NCI-H460 (cell line): ENCODE measurements around the gene BICD1. TPM values are rescaled to one million over a fixed set of nuclear protein-coding genes. Genes with fewer than 3 reads are reported as not detected.

Source experiments
- DNase-seq: peaks from one replicate; pipeline ENCODE4 v3.0.0-alpha.2; 2016; ENCODE audit warnings: low read depth; ENCODE audit errors: extremely low read depth
- total RNA-seq: library from RNA; depleted of rRNA; stranded (reverse); fragments of >200 nt; shearing (Covaris generic); gene quantifications from 2 replicates; pipeline ENCODE4 v1.2.3, GENCODE V29; 2014

Gene BICD1
- total RNA-seq, 1 experiment from 2014 or later, result 7.2 TPM

DNA sequence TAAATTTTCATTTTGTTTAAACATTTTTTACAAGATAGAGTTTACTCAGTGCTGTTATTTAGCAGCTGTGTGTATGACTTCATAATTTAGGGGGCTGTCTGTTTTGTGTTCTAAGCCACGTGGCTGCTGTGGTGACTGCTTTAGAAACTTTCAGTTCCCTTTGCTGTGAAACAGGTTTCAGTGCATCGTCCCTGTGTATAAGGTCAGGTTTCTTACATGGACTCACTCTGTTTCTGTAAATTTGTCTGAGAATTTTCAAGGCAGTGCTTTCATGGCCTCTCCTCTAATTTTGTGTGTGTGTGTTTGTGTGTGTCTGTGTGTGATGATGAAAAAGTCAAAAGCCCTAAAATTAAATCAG, 32.4 kb downstream of the BICD1 start:
- DNase-seq, result no peak

DNA sequence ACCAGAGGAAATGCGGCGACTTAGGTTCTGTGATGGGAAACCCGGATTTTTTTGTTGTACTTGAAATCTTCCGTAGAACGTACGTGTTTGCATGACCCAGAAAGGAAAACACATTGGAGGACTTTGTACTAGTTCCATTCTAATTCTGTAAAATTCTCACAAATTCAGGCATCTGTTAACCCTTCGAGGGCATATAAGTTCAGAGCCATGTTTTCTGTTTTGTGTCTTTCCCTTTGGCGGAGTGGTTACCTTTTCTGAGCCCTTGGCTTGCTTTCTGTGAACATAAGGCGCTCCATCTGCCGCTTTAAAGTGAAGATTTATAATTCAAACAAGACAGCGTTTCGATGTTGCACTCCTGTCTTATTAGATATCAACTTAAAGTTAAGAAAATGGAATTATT, 34.2 kb downstream of the BICD1 start:
- DNase-seq, result no peak

DNA sequence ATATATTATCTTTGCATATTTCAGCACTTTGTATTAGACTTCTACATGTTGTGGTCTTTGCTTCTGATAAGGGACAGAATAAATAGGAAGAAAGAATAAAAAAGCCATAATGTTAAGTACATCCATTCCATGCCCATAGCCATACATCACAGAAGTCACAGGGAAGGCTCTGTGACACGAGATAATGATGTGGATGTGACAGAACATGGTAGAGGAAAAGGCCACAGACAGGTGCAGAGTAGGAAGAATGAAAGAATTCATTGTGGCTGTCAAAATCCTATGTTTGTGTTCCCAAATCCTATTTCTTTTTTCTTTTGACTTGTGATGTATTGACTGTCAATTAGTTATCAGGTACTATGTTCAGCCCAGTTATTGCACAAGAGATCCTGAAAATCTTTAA, 38.4 kb downstream of the BICD1 start:
- DNase-seq, result no peak

DNA sequence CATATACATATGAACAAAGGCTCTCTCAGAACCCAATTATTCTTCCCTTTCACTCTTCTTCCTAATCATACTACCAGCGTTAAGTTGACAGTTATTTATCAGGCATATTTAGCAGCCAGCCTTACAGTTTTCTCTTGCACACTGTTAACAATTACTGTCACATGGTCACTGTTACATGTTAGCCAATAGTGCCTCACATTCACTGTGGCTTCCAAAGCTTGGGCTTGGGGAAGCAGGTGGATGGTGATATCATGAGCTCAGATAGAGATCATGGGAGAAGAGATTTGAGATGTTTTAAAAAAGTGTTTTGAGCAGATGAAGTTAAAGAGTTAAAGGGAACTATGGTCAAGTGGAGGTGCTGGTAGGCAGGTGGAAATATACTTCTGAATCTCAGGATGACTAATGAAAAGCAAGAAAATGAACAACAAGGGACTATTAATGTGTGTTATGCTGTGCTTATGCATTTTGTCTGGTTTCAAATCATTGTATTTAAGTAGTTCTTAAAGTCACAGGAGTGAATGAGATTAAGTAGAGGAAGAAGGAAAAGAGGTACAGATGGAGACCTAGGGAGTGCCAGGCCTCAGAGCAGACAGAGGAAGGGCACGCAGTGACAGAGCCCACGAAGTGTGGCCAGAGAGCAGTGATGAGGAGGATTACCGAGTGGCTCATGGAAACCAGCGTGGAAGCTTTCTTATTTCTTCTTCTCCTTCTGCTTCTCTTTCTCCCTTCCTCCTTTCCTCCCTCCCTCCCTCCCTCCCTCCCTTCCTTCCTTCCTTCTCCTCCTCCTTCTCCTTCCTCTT, 39.6 kb downstream of the BICD1 start:
- no peak for DNase-seq

DNA sequence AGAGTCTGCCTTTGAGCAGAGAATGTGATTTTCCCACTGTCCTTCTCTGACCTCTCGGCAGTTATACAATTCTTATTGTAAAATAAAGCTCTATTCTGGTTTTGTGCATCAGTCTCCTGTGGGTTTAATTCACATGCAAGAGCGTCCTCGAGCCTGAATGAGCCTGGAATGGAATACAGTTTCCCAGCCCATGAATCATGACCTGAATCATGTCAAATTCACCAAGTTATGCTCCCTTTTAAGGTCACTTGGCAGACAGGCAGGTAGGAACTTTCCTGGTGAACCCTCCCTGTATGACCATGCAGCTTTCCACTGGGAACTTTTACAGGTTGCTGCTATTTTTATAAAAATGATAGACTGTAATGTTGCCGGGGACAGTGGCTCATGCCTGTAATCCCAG, 41.7 kb downstream of the BICD1 start:
- no peak for DNase-seq

DNA sequence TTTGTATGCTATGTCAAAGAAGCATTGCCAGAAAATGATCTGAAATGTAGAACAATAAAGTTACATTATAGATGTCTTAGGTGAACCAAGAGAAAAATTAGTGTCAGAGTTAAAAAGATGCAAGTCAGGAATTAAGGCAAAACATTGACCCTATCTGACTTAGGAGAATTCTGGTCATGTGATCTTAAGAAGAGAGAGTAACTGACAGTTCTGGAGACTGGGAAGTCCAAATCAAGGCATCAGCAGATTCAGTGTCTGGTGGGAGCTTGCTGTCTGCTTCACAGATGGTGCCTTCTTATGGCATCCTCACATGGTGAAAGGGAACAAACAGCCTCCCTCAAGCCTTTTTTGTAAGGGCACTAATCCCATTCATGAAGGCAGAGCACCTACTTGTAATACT, 42.8 kb downstream of the BICD1 start:
- no peak for DNase-seq

DNA sequence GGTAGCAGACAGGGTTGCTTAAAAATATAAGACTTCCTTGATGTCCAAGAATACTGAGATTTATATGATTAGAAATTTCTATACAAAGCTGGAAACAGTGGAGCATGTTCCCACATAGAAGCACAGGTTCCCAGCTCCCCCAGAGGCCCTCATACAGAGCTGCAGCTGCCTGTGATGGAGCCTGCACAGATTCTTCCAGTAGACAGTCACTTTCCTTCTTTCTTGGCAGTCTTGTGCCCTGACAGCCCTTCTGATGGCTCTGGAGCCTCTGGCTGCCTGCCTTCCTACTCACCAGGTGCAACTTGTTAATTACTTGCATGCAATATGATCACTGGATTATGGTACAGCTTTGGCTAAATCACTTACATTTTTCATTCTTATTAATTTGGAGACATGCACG, 44.4 kb downstream of the BICD1 start:
- no peak for DNase-seq

DNA sequence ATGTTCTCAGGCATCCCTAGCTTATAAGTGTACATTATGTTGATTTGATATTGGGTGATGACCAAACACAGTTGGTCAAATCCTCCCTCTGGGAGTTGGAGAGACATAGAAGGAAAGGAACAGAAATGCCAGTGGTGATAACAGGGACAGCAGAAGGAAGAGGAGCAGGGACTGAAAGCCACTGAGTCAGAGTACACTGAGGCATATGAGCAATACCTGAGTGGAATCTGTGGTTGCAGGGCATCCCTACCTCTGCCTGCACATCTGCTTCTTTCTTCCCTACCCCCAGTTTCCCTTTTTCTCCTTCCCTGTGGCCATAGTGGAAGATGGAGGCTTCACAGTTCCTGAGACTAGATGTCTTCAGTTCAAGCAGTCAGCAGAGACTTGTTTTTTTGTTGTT, 44.9 kb downstream of the BICD1 start:
- DNase-seq, result no peak

DNA sequence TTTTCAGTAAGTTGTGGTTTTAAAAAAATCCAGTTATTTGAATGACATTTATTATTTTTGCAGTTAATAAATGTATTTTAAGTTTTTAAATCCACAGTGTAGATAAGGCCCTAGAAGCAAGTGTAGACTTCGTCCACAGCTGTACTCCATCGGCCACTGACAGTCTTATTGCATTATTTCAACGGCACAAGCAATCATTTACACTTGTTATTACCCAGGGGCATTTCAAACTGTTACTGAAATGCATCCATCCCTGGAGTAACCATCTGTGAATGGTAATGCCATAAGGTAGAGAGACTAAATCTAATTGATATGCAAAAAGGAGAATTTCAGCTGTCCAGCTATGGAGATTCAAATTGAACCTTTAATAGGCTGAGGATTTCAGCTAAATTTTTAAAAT, 48.4 kb downstream of the BICD1 start:
- DNase-seq, result no peak

DNA sequence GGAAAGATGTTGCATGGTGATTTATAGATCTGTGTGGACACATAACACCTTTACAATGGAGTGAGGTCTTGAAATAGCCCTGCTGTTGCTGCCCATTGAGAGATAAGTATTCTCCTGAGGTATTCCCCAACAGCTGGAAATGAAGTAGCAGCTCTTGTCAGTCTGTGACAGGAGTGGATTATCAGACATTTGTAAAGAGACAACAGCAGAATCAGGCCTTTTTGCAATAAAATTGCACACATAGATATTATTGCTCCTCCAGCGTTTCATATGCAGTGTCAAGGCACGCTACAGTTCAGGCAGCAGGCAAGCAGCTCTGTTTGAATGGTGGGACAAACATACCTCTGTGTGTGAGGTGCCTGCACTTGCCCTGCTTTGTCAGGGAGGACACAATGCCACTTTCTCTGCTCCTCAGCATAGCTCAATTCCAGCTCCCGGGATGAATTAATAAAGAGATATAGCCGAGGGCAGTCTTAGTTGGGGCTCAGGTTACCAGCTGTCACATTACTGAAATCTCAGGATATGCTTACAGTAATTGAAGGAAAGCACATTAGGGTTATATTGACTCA, 49.4 kb downstream of the BICD1 start:
- no peak for DNase-seq

DNA sequence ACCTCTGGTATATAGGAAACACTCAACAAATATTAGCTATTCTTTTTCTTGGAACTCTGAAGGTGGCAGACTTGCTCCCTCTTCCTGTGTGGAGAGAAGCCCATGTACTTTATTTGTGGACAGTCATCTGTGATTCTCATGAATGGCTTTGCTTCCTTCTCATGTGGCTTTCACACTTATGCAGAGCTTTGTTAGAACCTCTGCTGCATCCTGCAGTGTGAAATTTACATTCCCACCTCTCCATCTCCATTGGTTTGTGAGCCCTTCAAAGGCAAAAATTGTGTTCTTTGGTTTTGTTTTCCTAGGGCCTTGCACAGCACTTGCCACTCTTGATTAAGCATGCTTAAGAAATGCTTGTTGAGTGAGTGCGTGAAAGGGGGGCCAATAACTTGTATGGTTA, 51.9 kb downstream of the BICD1 start:
- no peak for DNase-seq

DNA sequence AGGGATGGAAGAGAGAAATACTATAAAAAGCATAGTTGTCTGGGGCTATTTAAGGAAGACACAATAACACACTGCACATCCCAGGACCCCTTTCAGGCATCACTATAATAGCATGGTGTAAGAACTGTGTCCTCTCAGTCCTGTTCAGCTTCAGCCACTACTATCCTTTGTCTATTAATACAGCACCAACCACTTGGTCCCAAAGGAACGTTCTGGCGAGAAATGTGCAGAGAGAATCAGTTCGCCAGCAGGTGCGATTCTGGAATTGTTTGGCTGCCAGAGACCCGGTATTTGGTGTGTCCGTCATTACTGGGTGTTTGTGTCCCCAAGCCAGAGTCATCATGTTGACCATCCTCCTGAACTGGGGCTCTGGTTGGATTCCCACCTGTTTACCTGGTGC, 52.7 kb downstream of the BICD1 start:
- DNase-seq, result no peak

DNA sequence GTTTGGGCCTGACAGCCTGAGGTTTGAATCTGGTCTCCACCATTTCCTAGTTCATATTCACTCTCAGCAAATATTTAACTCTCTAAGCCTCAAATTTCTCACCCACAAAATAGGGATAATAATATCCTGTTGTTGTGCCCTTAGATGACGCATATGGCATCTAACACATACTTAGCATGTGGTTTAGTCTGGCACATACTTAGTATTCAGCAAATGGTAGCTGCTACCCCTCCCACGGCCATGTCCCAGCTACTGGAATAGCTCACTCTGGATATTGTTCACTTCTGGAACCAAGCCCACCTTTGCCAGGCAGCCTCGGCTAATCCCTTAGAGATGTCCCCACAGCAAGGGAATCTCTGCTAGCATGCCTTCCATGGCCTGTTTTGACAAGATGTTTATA, 53.3 kb downstream of the BICD1 start:
- DNase-seq, result peak; percentile 26

DNA sequence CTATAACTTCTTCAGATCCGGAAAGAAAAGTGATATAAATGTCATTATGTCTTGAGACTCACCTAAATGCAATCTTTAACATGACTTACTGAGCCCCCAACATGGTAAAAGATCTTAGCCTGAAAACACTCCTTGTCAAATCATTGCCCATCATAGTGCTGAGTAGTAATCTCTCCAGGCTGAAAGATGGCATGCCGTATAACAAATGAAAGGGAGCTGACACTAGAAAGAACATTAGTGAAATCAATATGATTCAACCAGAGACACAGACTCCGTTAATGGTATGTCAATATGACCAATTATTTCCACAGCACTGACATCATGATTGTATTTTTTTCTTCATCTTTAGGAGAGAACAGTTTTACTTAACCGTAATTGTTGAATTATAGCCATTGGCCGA, 54.4 kb downstream of the BICD1 start:
- no peak for DNase-seq

DNA sequence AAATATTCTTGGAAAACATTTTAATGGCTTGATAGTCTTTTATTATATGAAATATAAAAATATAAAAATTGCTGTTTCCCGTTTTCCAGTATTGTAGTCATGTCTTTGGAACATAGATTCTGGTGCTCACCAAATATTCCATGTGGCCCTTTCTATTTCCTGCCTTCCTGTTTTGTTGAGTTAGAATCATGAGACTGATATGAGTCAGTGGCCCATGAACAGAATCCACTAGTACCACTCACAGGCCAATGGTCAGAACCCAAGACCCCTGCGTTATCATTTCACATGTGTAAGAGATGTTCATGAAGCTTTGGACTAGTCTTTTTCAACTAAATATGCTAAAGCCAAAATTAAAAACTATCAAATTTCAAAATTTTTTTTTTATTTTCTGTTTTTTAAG, 56.9 kb downstream of the BICD1 start:
- no peak for DNase-seq

DNA sequence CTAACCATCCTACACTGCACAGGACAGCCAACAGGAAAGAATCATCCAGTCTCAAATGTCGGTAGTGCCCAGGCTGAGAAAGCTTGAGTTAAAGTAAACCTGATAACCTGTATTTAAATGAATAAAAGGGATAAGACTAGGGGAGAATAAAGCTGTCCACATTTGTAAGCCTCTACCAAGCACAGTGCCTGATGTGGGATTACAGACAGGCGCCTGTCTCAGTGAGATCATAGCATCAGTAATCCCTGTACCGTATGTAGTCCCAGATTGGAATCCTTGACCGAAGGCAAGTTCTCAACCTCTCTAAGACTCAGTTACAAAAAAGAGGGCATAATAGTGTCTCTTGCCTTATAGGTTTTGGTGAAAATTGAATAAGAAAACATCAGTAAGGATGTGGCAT, 59.9 kb downstream of the BICD1 start:
- no peak for DNase-seq

DNA sequence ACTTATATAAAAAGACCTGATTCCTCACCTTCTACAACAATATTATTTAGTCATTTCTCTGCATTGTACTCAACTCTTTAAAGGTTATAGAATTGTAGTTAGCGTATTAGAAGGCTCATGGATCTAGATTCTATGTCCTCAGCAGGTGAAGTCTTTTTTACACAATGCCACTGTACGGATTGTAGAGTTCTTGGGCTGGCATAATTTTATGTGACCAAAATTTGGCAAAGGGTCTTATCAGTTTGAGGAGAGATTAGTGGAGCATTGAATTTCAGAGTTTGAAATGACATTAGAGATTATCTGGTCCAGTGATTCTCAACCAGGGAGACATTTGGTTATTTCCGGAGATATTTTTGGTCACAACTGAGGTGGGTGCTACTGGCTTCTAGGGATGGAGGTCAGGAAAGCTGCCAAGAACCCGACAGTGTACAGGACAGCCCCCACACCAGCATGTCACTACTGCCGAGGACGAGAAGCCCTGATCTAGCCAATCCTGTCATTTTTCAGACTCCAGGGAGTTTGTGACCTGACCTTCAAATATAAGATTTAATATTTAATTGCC, 63.9 kb downstream of the BICD1 start:
- DNase-seq, result no peak

DNA sequence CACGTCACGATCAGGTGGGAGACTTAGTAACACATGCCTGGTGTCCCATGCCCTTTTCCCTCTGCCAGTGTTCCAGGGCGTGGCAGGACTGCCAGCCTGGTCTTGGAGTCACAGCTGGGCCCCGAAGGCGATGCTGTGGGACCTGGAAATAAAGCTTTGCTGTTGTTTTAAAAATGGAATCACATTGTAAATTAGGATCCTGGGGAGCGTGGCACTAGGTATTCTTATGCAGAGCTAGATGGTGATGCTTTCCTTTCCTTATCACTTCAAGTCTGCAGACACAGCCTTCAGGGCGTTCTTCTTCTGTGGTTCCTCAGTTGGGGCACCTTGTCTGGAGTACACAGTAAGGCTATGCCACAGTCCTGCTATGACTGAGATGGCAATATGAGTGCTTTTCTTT, 64.6 kb downstream of the BICD1 start:
- no peak for DNase-seq

DNA sequence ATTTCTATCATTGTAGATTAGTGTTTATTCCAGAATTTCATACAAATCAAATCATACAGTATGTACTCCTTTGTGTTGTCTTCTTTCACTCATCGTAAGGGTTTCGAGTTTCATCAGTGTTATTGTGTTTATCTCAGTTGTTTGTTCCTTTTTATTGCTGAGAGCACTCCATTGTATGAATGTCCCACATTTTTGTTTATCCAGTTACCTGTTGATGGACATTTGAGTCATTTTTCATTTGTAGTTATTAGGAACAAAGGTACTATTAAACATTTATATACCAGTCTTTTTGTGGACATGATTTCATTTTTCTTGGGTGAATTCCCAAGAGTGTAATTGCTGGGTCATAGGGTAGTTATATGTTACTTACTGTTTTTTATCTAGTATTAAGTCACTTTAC, 70.0 kb downstream of the BICD1 start:
- no peak for DNase-seq

DNA sequence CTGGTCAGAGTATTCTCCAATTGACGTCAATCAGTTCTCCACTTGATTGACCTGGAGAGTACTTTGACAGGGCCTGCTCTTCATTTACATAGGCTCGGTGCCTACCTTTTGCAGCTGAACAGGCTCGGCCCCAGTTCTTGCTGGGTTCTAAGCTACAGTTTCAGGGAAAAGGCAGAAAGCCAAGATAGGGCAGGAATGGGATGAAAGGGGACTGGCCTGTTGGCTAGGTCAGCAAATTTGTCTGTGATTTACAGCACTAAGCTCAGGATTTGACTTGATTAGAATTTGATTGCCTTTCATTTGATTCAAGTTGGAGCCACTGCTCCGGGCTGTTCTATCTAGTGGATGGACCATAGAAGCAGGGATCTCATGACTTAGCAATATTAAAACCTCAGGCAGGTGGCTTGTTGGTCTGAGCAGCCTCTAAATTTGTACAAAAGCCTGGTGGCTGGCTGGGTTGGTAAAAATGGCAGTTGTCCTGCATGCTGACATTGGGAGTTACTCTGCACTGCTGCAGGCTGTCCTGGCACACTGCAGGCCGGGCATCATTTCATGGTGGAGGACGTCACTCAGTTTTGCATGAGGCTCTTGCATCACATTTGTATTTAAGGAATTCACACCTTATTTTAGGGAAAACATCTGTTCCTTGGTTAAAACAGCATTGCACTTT, 71.8 kb downstream of the BICD1 start:
- DNase-seq, result no peak

DNA sequence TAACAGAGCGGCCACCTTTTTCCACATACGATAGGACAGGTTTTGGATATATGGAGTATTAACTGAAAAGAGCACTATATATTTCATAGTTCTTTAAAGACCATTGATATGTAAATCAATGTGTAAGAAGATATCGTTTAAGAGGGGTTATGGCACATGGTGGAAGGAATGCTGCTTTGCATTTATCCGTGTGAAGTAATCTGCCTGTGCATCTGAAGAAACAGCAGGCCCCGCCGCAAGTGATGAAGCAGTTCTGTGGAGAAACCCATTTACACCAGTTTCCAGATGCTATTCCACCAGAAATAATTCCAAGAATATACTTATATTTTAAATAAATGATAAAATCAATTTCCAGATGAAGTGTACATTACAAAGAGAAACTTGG, 72.4 kb downstream of the BICD1 start:
- no peak for DNase-seq
